HAP-1 (cell line): Measurements from ENCODE around the gene ALLC.

ENCODE experiments used
- DNase-seq, 2 experiments: peaks; one replicate each; pipeline ENCODE4 v3.0.0-alpha.2; 2016 to 2020; ENCODE audit warnings: low spot score in 2 of 2
- H3K27me3 ChIP-seq: fragments of 250-450 bp; sonication (Bioruptor Pico); 2 replicates; pipeline ENCODE4 v1.5.1; 2020; ENCODE audit warnings: low read depth, mild to moderate bottlenecking, moderate library complexity
- H3K36me3 ChIP-seq: fragments of 250-450 bp; sonication (Bioruptor Pico); replicated peaks from 2 replicates; pipeline ENCODE4 v1.5.1; 2020; ENCODE audit warnings: mild to moderate bottlenecking
- H3K4me1 ChIP-seq: fragments of 250-450 bp; sonication (Bioruptor Pico); 2 replicates; pipeline ENCODE4 v1.5.1; 2020; ENCODE audit warnings: mild to moderate bottlenecking
- H3K4me3 ChIP-seq: fragments of 250-450 bp; sonication (Bioruptor Pico); 2 replicates; pipeline ENCODE4 v1.5.1; 2020; ENCODE audit warnings: mild to moderate bottlenecking, moderate library complexity
- H3K9me3 ChIP-seq: fragments of 250-450 bp; sonication (Bioruptor Pico); 2 replicates; pipeline ENCODE4 v1.5.1; 2020; ENCODE audit warnings: mild to moderate bottlenecking, moderate library complexity
- in situ Hi-C: fragments of 300-500 bp; cut with MboI; formaldehyde crosslinking; loops from 3 replicates; pipeline ENCODE4 v1.14.3; 2020; ENCODE audit warnings: low sequenced_read_pairs, inconsistent platforms, mixed read lengths

ALLC gene

DNA sequence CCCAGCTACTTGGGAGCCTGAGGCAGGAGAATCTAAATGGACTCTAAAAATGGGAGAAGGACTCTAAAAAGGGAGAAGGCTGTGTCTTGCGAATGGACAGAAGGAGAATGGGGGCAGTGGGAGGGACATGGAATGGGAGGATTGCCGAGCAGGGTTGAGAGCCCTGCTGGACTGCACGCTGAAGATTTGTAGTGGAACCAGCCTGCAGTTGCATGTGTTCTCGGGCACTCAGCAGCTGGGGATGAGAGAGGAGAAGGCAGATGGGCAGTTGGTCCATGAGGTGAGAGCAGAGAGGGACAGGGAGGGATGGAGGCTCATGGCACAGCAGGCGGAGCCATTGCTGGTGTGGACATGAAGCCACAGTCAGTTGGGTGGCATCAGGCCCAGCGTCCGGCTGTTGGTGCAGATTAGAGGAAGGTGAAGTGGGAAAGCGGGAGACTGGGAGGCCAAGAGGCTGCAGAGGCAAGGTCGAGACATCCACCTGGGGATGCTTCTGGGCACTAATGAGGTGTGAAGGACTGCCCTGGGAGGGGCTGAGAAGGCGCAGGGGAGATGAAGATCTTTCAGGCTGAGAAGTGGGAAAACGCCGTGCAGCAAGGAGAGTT is 86.1 kb downstream of the ALLC start:
- Histone ChIP-seq H3K36me3 (no peaks in the 10 kb centered on the region), H3K27me3 (peaks cover 10% of the 10 kb centered on the region; the same call in 1 of the 2 replicates), H3K9me3 (no peaks in the 10 kb centered on the region), H3K4me1 (no peaks in the 10 kb centered on the region), H3K4me3 (no peak overlapping the region)
- in situ Hi-C loops = no loop called here
- no peak for DNase-seq

DNA sequence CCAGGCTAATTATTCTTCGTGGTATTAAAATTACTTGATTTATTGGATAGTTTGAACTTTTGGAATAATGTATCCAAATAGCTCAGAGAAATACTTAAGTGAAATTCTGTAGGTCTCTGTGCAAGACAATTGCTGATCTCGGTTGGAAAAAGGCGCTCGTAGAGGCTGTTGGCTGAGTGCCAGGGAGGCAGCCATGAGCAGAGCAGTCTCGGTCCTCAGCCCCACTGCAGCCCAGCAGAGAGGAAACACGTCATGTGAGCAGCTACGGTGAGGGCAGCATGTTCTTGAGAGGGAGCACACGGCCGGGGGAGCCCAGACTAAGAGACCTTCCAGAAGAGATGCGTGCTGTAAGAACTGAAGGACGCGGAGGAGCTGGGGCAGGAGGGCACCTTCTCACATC is 87.9 kb downstream of the ALLC start:
- in situ Hi-C loops = no loop called here
- Histone ChIP-seq H3K9me3 (no peaks in the 10 kb centered on the region), H3K27me3 (peaks cover 9% of the 10 kb centered on the region; the same call in 1 of the 2 replicates), H3K36me3 (no peaks in the 10 kb centered on the region), H3K4me1 (no peaks in the 10 kb centered on the region), H3K4me3 (no peak overlapping the region)
- no peak for DNase-seq

DNA sequence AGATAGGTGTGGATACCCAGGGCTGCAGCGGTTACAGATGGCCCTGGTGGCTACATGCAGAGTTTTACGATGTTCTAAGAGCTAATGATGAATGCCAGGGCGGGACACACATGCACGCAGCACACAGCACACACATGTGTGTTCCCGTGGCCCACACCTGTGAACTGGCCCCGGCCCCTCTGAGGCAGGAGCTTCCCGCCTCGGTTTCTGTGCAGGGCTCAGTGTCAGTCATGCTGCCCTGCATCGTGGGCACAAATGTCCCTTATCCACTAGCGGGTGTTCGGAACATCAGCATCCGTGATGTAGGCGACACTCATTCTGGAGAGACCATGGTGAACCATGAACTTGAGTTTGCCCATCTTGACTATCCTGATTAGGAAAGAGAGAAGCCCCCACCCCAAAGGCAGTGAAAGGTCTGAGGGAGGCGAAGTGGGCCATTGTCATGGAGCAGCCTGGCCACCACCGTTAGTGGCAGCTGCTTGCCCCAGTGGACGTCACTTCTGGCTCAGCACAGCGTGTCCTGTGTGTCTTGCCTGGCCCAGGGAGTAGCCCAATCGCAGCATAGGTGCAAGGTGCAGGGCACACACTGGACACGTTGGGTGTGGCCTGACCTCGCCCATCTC is 89.1 kb downstream of the ALLC start:
- Histone ChIP-seq H3K27me3 (peaks cover 6% of the 10 kb centered on the region; the same call in 1 of the 2 replicates), H3K9me3 (no peaks in the 10 kb centered on the region), H3K36me3 (no peaks in the 10 kb centered on the region), H3K4me3 (no peak overlapping the region), H3K4me1 (no peaks in the 10 kb centered on the region)
- in situ Hi-C loops = no loop called here
- no peak for DNase-seq

DNA sequence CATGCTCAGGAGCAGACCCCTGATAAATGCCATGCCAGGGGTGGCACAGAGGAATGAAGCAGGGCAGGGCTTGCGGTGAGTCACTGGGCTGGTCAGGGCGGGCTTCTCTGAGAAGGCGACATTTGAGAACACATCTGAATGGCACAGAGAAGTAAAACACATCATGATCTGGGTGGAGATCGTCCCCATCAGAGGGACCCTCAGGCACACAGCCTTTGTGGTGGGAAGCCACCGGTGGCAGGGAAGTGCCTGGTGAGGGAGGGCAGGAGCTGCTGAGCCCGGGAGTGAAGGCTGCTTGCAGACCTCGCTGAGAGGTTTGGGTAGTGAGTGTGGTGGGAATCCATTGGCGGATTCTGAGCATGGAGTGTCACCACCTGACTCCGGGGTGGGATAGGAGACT is 89.8 kb downstream of the ALLC start:
- in situ Hi-C loops = no loop called here
- H3K4me3 ChIP-seq = no peak overlapping the region
- no peak for DNase-seq
- no peaks in the 10 kb centered on the region for H3K9me3 ChIP-seq
- H3K27me3 ChIP-seq = peaks cover 6% of the 10 kb centered on the region; the same call in 1 of the 2 replicates
- no peaks in the 10 kb centered on the region for H3K4me1 ChIP-seq
- H3K36me3 ChIP-seq = no peaks in the 10 kb centered on the region

DNA sequence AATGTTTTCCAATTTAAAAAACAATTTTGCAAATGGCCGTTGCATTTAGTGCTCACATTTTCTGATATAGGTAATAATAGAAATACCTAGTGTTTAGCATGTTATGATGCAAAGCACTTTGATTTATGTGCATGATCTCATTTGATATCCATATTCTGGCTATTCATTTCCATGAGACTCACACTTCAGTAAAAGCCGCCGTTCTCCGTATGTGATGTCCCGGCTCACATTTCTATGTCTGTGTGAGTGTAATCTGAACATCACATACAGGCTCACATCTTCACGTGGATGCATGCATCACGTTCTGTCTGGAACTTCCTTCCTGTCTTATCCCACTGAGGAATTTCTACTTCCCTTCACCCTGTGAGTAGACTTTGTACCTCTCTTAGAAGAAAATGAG is 91.2 kb downstream of the ALLC start:
- no peaks in the 10 kb centered on the region for H3K4me1 ChIP-seq
- H3K4me3 ChIP-seq = no peak overlapping the region
- in situ Hi-C loops = no loop called here
- H3K9me3 ChIP-seq = no peaks in the 10 kb centered on the region
- H3K27me3 ChIP-seq = peaks cover 6% of the 10 kb centered on the region; the same call in 1 of the 2 replicates
- DNase-seq = no peak
- no peaks in the 10 kb centered on the region for H3K36me3 ChIP-seq

DNA sequence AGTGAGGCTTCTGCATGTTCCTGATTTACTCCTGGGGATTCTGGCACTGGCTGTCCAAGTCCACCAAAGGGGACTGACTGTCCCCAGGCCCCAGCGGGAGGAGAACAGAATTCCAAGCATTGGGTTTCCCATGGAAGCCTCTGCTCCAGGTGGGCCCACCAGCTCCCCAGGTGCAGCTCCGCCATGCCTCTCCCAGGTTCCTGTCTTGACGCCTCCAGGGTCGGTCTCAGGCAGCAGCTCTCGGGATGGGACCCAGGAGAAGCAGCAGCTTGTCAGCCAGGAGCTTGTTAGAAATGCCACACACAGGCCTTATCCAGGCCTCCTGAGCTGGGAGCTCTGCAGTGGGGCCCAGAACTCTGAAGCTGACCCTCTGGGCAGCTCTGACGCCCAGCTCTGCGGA is 93.3 kb downstream of the ALLC start:
- no peaks in the 10 kb centered on the region for H3K36me3 ChIP-seq
- no peaks in the 10 kb centered on the region for H3K4me1 ChIP-seq
- in situ Hi-C loops = no loop called here
- H3K9me3 ChIP-seq = no peaks in the 10 kb centered on the region
- DNase-seq = no peak
- H3K27me3 ChIP-seq = peaks cover 6% of the 10 kb centered on the region; the same call in 1 of the 2 replicates
- H3K4me3 ChIP-seq = no peak overlapping the region

DNA sequence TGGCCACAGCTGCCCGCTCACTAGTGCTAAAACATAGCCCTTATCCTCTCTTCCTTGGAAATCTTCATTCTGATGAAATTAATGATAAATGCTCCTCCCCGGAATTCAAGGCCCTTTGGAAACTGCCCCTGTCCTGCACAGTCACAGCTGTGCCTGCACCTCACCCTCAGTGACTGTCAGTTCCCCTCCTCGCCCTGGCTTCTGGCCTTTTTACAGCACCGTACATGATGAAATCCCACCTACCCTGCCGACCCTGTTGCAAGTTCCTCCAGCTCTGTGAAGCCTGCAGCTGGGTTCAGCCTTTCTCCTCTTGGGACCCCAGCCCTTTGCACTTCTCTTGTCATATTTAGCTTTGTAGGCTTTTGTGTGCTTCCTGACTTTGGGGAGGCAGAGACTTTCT is 93.8 kb downstream of the ALLC start:
- Histone ChIP-seq H3K9me3 (no peaks in the 10 kb centered on the region), H3K36me3 (no peaks in the 10 kb centered on the region), H3K4me1 (no peaks in the 10 kb centered on the region), H3K4me3 (no peak overlapping the region), H3K27me3 (peaks cover 6% of the 10 kb centered on the region; the same call in 1 of the 2 replicates)
- in situ Hi-C loops = no loop called here
- DNase-seq = no peak
